Adrenal gland (tissue), 5 donors: ENCODE measurements around the gene ZAP70.

Source experiments
- CTCF ChIP-seq, 6 experiments: fragments of 450-650 bp in 4 of 6; fragments of 200-600 bp in 2 of 6; sonication (generic) in 1 of 6; IDR thresholded peaks; 1 replicate in 5 of 6; 2 replicates in 1 of 6; pipeline versions ENCODE4 v1.5.1 to v1.8.0; 2016 to 2021; ENCODE audit warnings: antibody characterized with exemption in 6 of 6, mild to moderate bottlenecking in 2 of 6, moderate library complexity in 1 of 6
- POLR2A ChIP-seq, 2 donors: fragments of 450-650 bp; IDR thresholded peaks; one replicate each; pipeline ENCODE4 v1.6.1; 2017; ENCODE audit warnings: antibody characterized with exemption in 2 of 2, mild to moderate bottlenecking in 2 of 2, moderate library complexity in 1 of 2
- donor health status: DM: no; HTN: no; CAD: no.

GRCh38 chr2:97707362-97708047 lies 5.9 kb upstream of the ZAP70 start:
- no peak for TF ChIP-seq CTCF (IDR thresholded peaks at IDR 0.05)
- no peak for TF ChIP-seq POLR2A (IDR thresholded peaks at IDR 0.05)
